Ascending aorta (tissue), 2 donors: Measurements from ENCODE around the gene ULBP1. TPM values are rescaled to one million over a fixed set of nuclear protein-coding genes. Genes with fewer than 3 reads are reported as not detected.
"Not testable (repeated sequence)": the region's sequence is repeated elsewhere in the genome, so short reads cannot be mapped to it uniquely, and the experiment has no call there.

ENCODE experiments used
- DNase-seq, 2 donors: peaks; one replicate each; pipeline ENCODE4 v3.0.0-alpha.2; 2019; ENCODE audit warnings: low spot score in 2 of 2
- H3K27ac ChIP-seq, 2 donors: fragments of 200-600 bp; sonication (generic); one replicate each; pipeline ENCODE4 v1.5.1; 2016 to 2017; ENCODE audit warnings: mild to moderate bottlenecking in 1 of 2
- H3K27me3 ChIP-seq: fragments of 200-600 bp; sonication (generic); one replicate; pipeline ENCODE4 v1.5.1; 2017
- H3K36me3 ChIP-seq, 2 donors: fragments of 200-600 bp; sonication (generic); one replicate each; pipeline ENCODE4 v1.5.1; 2016
- H3K4me1 ChIP-seq, 2 donors: fragments of 200-600 bp; sonication (generic); one replicate each; pipeline ENCODE4 v1.5.1; 2016 to 2017; ENCODE audit warnings: mild to moderate bottlenecking in 1 of 2
- H3K4me3 ChIP-seq, 2 donors: fragments of 200-600 bp; sonication (generic); one replicate each; pipeline ENCODE4 v1.5.1; 2016 to 2017; ENCODE audit warnings: mild to moderate bottlenecking in 1 of 2
- H3K9me3 ChIP-seq, 2 donors: fragments of 200-600 bp; sonication (generic); one replicate each; pipeline ENCODE4 v1.5.1; 2016
- CTCF ChIP-seq, 3 experiments: fragments of 200-600 bp in 2 of 3; fragments of 450-650 bp in 1 of 3; sonication (generic) in 2 of 3; IDR thresholded peaks; one replicate each; pipeline ENCODE4 v1.5.1; 2016 to 2019; ENCODE audit warnings: antibody characterized with exemption in 3 of 3, mild to moderate bottlenecking in 1 of 3, moderate library complexity in 1 of 3
- intact Hi-C: fragments of 100-400 bp; cut with DNase I; formaldehyde crosslinking; loops from one replicate; pipeline ENCODE4 v1.15.1; 2023
- total RNA-seq: library from RNA; depleted of rRNA; stranded (reverse); fragments of >200 nt; gene quantifications from one replicate; pipeline ENCODE4 v1.1.0, GENCODE V29; 2016

ULBP1 gene
- total RNA-seq, 1 donor from 2014 or later = 3.8 TPM

- no peaks in the 10 kb centered on the region for H3K36me3 ChIP-seq
- no peaks in the 10 kb centered on the region for H3K4me1 ChIP-seq
- DNase-seq = peak in 1 of 2 donors; percentile 69
- no peak overlapping the region for H3K27ac ChIP-seq
- peaks cover 16% of the 10 kb centered on the region for H3K27me3 ChIP-seq
- peak; percentile 67 to 78 (median 77) for TF ChIP-seq CTCF (IDR thresholded peaks at IDR 0.05)
- intact Hi-C loops = loop anchor here (1.0 to 5.0 kb wide), 2 partner anchors 82 to 184 kb away; no protein-coding TSS in a partner anchor
- H3K4me3 ChIP-seq = no peak overlapping the region
- no peaks in the 10 kb centered on the region for H3K9me3 ChIP-seq
Observed at GRCh38 chr6:150016324-150017185, 52.8 kb downstream of the ULBP1 start.

- not testable (repeated sequence) for H3K9me3 ChIP-seq, H3K4me3 ChIP-seq, H3K4me1 ChIP-seq, DNase-seq, H3K36me3 ChIP-seq, H3K27ac ChIP-seq
- peaks cover 16% of the 10 kb centered on the region for H3K27me3 ChIP-seq
- peak in 1 of 3 experiments; percentile 14 for TF ChIP-seq CTCF (IDR thresholded peaks at IDR 0.05)
- intact Hi-C loops = loop anchor here (1.0 to 5.0 kb wide), 2 partner anchors 83 to 185 kb away; no protein-coding TSS in a partner anchor
Observed at GRCh38 chr6:150017186-150017521, 53.4 kb downstream of the ULBP1 start.

- peaks cover 6% of the 10 kb centered on the region for H3K27me3 ChIP-seq
Observed at GRCh38 chr6:150018846-150019580, 55.3 kb downstream of the ULBP1 start.

GRCh38 chr6:150021870-150022269 lies 58.1 kb downstream of the ULBP1 start:
- H3K9me3 ChIP-seq, H3K36me3 ChIP-seq, H3K27me3 ChIP-seq, H3K27ac ChIP-seq, intact Hi-C loops, H3K4me3 ChIP-seq, DNase-seq: not testable (repeated sequence)
- H3K4me1 ChIP-seq = peaks cover 0 to 11% of the 10 kb centered on the region in 2 donors

More at GRCh38 chr6:150018846-150019580, 55.3 kb downstream of the ULBP1 start:
- no peak for TF ChIP-seq CTCF (IDR thresholded peaks at IDR 0.05)
- Histone ChIP-seq H3K27ac (no peak overlapping the region), H3K9me3 (no peaks in the 10 kb centered on the region), H3K4me1 (no peaks in the 10 kb centered on the region), H3K36me3 (no peaks in the 10 kb centered on the region), H3K4me3 (no peak overlapping the region)
- peak in 1 of 2 donors; percentile 51 for DNase-seq
- intact Hi-C loops = loop anchor here (5.0 kb wide), 1 partner anchor 187 kb away; no protein-coding TSS in a partner anchor

Other genes starting within 250 kb of the ULBP1 start
- gene LATS1, start 245.8 kb upstream of the ULBP1 start, total RNA-seq = 11.9 TPM
- gene NUP43, start 217.4 kb upstream of the ULBP1 start, total RNA-seq = 2.9 TPM
- 23.5 TPM for gene PCMT1, start 214.2 kb upstream of the ULBP1 start, total RNA-seq
- gene LRP11, start 99.6 kb upstream of the ULBP1 start, total RNA-seq = 39.1 TPM
- not detected for gene RAET1E, start 65.8 kb upstream of the ULBP1 start, total RNA-seq
- gene RAET1G, start 40.8 kb upstream of the ULBP1 start, total RNA-seq = not detected
- not detected for gene ULBP2, start 21.9 kb upstream of the ULBP1 start, total RNA-seq
- gene RAET1L, start 61.6 kb downstream of the ULBP1 start, total RNA-seq = not detected
- gene ULBP3, start 105.2 kb downstream of the ULBP1 start, total RNA-seq = 24.2 TPM
- not detected for gene PPP1R14C, start 179.1 kb downstream of the ULBP1 start, total RNA-seq